Measurements from ENCODE around the gene EDDM3A.
A peak's percentile ranks its signal among the peaks of the same experiment; 100 is the strongest.
"Not testable (repeated sequence)": the region's sequence is repeated elsewhere in the genome, so short reads cannot be mapped to it uniquely, and the experiment has no call there.

The EDDM3A gene

DNA sequence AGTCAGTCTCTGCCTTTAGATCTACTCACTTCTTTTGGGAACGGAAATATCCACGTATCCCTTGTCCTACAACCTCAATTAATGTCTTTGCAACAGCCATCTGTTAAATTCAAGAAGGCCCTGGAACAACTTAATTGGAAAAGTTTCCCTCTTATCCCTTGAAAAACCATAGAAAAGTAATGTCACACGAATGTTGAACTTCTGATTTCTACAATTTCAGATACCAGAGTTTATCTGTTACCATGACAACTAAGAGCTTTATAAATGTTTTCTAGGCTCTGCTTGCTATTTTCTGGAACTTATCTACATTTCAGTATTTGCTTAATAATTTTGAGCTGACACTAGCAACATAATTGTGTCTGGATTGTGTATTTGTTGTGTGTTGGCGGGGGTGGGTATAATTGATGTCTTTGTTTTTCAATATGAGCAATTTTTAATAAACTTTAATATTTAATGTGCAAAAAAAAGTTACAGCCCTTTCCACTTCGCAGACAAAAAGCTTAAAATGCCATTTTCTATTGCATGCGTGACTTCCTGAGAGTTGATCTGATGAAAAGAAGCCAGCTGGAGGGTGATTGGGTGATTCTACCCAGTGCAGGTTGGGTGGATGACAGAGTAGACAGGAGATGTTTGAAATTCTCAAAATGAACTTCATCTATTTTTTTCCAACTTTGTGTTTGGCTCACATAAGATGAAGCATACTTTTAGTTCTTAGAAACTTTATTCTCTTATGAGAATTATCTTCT lies 11.8 kb upstream of the EDDM3A start:
- no peak for FAIRE-seq

DNA sequence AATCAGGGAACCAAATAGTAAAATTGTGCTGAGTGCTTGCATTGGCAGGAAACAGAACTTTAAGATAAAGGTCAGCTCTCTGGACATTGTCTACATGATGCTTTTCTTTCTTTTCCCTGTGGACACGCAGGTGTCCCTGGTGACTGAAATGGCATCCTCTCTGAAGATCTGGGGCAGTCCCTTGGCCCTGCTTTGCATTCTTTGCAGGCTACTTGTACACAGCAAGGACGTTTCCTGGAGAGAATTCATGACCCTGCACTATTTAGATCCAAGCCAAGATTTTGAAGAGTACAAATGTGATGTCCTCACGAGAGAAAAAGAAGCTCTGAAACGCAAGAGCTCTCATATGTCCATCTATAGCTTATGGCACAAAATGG lies 11.3 kb upstream of the EDDM3A start:
- no peak for FAIRE-seq

DNA sequence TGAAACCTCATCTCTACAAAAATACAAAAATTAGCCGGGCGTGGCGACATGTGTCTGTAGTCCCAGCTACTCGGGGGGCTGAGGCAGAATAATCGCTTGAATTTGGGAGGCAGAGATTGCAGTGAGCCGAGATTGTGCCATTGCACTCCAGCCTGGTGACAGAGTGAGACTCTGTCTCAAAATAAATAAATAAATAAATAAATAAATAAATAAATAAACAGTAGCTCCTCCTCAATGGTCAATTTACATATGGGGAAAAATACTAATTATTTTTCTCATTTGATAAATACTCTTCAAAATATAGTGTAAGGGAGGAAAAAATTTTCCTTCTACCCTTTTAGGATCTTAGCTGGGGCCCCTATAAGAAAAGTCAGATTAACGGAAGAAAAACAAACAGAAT lies 7.4 kb upstream of the EDDM3A start:
- not testable (repeated sequence) for FAIRE-seq

DNA sequence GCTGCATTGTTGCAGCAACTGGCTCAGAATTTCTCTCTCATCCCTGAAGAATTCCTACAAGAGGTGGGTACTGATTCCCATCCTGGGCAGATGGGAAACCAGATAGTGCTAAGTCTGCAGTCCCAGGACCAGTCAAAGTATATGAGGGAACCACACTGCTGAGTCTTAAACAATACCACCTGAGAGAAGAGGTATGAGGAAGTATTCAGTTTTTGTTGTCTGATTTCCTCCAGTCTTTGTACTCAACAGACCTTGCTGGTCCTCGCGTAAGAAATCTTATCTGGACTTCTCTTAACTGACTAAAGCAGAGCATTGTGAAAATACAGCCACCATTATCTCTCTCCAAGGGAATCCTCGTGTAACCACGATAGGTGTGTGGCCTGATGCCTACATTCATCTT lies 3.6 kb upstream of the EDDM3A start:
- FAIRE-seq, result no peak

DNA sequence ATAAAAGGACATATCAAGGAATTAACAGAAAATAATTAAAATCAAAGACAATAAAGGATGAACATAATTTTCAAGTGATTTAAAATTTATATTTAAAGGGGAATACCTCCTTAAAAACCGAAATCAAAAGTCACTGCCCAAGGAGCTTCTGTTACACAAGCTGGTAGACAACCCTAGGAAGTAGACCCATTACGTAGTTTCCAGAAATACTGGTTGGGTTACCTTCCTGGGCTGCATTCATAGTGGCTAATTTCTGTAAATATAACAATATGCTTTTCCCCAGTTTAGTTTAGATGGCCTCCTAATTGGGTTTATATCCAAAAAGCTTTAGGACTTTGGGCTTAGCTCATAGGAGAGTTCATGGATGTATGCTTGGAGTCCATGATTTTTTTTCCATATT lies 2.1 kb upstream of the EDDM3A start:
- FAIRE-seq, result no peak

DNA sequence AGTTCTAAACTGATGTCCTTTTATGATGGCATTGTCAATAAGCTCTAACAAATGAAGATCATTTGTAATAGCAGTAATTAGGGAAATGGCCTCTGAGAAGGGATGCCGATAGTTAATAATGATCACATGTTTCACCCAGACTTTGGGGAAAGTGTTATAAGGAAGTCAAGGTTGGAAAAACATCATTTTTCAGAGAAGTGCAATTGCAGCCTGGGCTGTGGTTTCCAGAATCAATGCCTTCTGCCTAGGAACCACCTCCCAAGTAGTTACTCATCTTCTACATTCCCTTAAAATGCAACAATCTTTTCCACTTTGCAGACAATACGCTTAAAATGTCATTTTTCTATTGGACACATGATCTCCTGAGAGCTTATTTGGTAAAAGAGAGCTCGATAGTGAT lies 879 bp downstream of the EDDM3A start:
- FAIRE-seq, result no peak

DNA sequence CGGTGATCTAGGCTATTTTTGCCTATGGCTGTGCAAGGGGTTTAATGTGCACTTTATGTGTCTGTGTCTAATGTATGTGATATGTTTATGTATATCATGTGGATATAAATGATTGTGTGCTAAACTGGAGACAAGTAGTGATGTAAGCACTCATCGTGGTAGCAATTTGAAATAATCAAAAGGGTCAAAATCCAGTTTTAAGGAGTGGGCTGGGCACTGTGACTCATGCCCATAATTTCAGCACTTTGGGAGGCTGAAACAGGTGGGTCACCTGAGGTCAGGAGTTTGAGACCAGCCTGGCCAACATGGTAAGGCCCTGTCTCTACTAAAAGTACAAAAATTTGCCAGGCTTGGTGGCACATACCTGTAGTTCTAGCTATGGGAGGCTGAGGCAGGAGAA lies 2.8 kb downstream of the EDDM3A start:
- no peak for FAIRE-seq

DNA sequence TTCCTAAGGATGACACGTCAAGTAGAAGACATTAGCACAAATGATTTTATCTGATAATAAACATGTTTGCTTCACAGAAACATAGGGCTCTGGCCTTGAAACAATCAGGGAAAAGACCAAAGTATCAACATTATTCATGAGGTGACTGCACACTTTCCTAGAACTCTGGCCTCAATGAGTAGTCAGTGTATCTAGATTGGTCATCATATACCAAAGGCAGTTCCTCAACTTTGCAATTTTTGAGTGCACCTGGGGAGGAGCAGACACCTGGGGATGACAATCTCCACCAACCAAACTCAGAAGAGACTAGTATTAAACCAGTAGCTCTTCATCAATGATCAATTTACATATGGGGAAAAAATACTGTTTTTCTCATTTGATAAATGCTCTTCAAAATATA lies 4.5 kb downstream of the EDDM3A start:
- no peak for FAIRE-seq

DNA sequence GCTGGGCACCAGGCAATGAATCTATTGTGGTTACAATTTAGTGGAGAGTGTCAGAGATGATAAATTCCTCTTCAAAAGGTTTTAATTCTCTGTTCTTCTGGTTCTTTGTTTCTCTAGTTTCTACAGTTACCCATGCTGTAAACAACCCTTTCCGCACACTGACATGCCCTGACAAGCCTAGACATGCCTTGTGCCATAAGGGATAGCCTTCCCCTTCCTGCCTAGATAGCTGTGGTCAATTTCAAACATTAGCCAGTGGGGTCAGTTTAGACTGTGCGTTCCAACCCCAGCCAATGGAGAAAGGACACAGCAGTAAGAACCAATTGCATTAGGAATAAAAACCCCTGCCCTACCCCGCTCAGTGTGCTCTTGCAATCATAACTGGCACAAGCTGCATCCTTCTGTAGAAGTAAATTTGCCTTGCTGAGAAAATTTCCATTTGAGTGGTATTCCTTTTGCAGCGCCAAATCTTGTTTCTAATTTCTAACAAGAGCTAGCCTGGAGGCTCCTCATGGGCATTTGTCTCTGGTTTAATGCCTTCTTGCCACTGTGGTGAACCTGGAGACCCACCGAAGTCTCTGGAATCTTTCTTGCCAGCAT lies 6.4 kb downstream of the EDDM3A start:
- no peak for FAIRE-seq

DNA sequence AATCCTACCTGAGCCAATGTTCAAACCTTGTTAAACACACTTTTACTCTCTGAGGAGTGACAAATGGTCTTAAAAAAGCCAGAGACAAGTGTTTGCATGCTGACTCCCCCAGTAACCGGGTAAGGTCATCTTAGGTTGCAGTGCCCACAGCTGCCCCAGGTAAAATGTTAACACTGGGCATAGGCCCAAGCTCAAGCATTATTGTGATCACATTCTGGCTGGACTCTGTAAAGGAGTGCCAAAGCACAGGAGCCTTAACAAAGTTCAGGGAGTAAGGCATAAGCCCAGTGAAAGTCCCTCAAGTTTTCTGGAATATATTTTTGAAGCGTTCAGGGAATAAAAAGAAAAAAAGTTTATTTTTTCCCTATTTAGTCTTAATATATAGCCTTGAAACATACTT lies 8.6 kb downstream of the EDDM3A start:
- FAIRE-seq, result no peak

DNA sequence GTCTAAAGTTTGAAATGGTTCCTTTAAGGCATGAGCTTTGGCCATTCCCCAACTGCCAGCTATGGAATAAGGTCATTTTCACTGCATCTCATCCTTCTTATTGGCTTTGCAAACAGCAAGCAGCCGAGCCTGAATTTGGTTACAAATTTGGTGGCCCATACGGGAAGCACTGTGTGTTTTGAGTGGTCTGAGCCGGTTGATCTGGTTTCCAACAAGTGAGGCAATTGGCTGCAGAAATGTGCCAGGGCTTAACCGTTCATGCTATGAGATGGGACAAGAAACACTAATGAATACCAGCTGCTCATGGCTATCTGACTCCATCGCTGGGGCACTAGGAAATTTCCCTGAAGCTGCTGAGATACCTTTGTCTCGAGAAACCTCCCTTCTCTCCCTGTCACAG lies 9.3 kb downstream of the EDDM3A start:
- no peak for FAIRE-seq

DNA sequence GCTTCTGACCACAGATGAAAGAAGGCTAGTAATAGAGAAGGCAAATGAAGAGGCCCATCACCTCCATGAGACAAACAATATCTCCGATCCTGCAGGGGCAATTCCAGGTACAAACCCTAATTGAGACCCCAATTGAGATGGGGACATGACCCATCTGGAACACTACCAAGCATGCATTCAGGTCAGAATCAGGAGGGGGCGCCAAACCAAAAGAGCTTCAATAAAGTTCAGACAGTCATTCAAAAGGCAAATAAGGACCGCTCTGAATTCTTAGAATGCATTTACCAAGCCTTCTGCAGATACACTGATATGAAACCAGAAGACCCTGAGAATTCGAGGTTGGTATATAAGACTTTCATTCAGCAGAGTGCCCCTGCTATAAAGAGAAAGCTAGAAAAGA lies 12.3 kb downstream of the EDDM3A start:
- no peak for FAIRE-seq

DNA sequence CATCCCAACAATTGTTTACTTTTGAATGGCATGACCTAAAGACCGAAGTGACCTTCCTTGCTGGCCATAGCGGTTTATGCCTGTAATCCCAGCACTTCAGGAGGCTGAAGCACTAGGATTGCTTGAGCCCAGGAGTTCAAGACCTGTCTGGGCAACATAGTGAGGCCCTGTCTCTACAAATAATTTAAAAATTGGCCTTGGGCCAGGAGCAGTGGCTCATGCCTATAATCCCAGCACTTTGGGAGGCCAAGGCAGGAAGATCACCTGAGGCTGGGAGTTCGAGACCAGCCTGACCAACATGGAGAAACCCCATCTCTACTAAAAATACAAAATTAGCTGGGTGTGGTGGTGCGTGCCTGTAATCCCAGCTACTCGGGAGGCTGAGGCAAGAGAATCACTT lies 13.8 kb downstream of the EDDM3A start:
- not testable (repeated sequence) for FAIRE-seq

DNA sequence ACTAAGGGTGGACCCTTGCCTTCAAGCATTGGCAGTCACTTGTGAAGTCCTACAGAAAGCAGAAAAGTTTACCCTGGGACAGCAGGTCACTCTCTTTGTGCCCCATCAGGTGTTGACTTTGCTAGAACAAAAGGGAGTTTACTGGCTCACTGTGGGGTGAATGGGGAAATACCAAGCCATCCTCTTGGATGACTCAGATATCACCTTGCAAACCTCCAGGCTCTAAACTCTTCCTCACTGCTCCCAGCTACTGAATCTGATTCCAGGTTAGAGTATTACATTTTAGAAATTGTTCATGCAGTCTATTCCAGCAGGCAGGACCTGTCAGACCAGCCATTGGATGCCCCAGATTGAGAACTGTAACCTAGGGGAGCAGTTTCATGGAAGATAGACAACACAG lies 15.3 kb downstream of the EDDM3A start:
- FAIRE-seq, result no peak

DNA sequence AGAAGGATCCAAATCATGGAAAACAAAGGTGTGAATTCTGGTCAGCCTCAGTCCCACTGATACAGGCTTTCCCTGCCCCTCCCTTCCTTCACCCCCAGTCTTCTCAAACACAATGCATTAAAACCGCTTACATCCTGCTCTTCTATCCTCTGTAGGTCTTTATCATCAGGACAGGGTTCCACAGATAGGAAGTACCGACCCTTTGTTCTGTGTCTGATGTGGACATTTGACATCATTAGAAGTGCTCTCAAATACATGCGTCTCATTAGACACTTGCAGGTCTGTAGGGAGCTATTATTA lies 22.9 kb downstream of the EDDM3A start:
- no peak for FAIRE-seq

DNA sequence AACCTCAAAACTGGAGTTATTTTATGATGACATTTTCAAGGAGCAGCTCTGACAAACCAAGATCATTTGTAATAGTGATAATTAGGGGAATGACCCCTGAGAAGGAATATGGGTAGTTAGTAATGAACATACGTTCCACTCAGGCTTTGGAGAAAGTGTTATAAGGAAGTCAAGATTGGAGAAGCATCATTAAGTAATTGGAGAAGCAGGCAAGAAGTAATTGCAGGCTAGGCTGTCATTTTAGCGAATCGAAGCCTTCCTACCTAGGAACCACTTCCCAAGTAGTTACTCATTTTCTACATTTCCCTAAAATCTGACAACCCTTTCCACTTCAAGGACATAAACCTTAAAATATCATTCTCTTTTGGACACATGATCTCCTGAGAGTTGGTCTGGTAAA lies 23.7 kb downstream of the EDDM3A start:
- no peak for FAIRE-seq

DNA sequence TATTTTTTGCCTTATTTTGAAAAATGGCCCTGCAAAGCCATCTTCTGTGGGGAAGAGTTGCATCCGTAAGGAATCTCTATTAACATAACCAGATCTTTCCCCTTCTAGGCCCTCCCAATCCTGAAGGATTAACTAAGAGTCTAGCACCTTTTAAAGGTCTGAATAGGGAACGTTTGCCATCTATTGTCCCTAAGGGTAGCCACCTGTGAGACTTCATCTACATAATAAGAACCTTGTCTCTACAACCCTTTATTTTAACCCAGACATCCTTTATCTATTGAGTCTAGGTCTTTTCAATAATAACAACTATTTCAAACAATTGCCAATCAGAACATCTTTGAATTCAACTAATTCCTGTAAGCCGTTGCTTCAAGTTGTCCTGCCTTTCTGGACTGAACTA lies 27.0 kb downstream of the EDDM3A start:
- no peak for FAIRE-seq

DNA sequence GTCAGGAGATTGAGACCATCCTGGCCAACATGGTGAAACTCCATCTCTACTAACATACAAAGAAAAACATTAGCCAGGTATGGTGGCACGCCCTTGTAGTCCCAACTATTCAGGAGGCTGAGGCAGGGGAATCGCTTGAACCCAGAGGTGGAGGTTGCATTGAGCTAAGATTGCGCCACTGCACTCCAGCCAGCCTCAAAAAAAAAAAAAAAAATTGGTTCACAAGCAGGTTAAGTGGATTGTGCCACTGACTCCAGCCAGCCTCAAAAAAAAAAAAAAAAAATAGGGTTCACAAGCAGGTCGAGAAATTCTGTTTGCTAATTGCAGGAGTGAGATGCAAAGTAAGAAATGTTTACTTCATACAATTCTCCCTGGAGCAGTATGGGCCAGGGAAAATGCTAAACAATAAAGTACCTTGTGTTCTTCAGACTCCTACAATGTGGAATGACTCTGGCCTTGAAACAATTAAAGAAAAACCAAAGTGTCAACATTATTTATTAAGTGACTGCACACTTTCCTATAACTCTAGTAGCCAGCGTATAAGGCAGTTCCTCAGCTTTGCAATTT lies 28.7 kb downstream of the EDDM3A start:
- FAIRE-seq, result no peak

DNA sequence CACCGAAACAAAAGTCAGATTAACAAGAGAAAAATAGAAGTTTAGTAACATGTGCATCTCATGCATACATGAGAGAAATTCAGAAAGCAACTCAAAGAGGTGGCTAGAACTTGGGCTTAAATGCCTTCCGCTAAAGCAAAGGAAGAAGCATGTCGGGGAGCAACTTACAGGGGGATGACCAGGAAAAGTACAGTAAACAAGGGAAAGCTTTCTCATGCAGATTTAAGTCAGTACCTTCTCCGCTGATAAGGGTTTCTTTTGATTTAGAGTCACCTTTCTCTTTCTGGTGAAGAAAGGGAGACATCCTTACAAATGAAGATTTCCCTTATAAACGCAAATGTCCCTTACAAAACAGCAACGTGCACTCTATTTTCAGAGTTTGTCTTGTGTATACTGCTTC lies 29.4 kb downstream of the EDDM3A start:
- FAIRE-seq, result no peak

DNA sequence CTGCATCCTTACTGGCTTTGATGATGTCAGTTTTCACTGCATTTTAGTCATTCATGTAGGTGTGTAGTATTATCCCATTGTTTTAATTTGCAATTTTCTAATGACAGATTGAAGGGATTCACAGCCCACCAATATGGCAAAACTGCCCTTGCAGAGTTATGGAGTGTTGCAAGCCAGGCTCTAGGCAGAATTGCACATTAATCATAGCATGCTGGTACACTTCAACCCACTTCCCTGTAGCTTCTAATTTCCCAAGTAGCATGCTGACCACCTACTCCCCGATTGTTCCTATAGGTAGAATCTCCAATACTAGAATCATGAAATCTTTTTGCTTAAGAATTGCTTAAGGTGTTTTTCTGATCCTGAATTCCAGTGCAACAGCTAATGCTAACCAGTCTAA lies 30.2 kb downstream of the EDDM3A start:
- no peak for FAIRE-seq

DNA sequence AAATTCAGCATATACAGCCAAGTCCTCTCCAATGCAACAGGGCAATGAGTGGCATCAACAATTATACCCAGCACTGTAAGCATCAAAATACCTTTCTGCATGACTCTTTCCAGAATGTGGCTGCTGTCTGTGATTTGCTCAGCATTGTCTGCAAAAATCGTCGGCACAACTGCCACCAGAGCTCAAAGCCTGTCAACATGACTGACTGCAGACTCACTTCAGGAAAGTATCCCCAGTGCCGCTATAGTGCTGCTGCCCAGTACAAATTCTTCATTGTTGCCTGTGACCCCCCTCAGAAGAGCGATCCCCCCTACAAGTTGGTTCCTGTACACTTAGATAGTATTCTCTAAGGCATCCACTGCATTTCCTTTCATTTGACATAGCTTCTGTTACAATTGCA lies 36.1 kb downstream of the EDDM3A start:
- FAIRE-seq, result no peak

DNA sequence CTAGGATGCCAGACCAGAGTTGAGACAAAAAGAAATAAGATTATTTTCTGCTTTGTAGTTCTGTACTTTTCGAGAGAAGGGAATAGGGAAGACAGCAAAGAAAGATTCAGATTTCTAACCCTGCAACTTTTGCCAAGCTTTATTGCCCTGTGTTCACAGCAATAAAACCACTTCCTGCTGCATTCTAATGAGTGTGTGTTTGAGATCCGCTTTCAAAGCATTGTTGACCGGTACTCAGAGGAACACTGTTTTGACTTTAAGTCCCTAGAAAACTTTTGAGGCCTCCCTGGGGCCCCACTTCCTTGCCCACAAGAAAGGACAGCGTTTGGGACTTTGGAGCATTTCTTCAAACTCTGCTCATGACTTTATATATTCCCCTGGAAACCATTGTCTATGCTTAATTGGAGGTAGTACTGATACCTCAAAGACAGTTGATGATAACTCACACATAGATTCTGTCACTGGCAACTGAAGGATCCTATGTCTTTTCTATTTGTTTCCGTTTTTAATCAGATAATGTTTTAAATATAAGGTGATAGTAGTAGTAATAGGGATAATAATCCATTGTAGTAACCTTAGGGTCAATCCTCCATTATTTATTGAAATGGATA lies 36.7 kb downstream of the EDDM3A start:
- FAIRE-seq, result no peak

DNA sequence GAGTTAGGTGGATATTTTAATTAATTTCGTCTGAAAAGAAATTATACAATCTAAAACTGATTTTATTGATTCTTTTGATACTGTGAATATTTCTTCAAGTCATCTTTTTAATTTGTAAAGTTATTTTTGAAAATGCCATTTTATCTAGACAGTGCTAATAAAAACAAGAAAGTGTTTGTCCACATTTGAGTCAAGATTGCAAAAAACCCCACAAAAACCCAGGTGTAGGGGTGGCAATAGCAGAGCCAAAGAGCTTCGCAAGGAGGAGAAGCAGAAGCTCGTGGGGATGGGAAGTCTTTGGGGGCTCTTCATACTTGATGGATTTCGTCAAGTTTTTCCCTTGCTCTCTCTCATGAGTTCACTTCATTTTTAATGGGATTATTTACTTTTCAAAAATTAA lies 41.3 kb downstream of the EDDM3A start:
- FAIRE-seq, result no peak

DNA sequence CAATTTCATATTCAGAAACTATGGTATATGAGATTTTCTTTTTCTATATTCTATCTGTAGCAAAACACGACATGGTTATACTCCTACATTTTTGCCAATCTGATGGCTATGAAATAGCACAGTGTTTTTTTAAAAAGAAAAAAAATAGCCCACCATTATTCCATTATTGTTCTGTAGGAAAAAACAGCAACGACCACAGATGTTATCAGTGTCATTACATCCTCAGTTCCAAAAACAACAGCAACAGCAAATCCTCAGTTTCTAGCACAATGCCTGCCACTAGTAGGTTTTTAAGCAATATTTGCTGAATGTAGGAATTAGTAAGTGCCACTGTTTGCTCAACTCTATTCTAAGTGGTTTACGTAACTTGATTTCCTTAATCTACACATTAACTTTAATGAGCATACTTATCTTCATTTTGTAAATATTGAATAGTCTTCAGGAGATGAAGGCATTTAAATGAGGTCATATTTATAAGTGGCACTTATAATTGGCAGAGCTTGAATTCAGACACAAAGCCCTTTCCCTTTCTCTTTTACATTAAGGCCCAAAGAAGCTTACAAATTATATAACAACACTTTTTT lies 43.6 kb downstream of the EDDM3A start:
- peak; percentile 17 for FAIRE-seq

Measured in islet of Langerhans (tissue), 1 donor.